Activated T-helper 17 cell treated with anti-CD3 and anti-CD28 coated beads, Interleukin-2, amount 50 U/mL, for 72 hours (primary cell): ENCODE data around the gene LRRC27. TPM values are rescaled to one million over a fixed set of nuclear protein-coding genes. Genes with fewer than 3 reads are reported as not detected.
"Not testable (repeated sequence)": the region's sequence is repeated elsewhere in the genome, so short reads cannot be mapped to it uniquely, and the experiment has no call there.

ENCODE experiments used
- ATAC-seq: fragments of 150-1000 bp; cut with Tn5 transposase; replicated peaks from 2 replicates; pipeline ENCODE4 v1.10.0; 2021; ENCODE audit warnings: mild to moderate bottlenecking, moderate library complexity
- H3K27ac Mint-ChIP-seq: one replicate; pipeline ENCODE4 v1.8.0; 2022; ENCODE audit warnings: mixed read lengths
- H3K27me3 Mint-ChIP-seq: one replicate; pipeline ENCODE4 v1.8.0; 2022; ENCODE audit warnings: mixed read lengths
- H3K36me3 Mint-ChIP-seq: one replicate; pipeline ENCODE4 v1.8.0; 2022; ENCODE audit warnings: low read depth, mild to moderate bottlenecking, mixed read lengths
- H3K4me1 Mint-ChIP-seq: one replicate; pipeline ENCODE4 v1.8.0; 2022; ENCODE audit warnings: mixed read lengths
- H3K4me3 Mint-ChIP-seq: one replicate; pipeline ENCODE4 v1.8.0; 2022; ENCODE audit warnings: mild to moderate bottlenecking, mixed read lengths
- H3K9me3 Mint-ChIP-seq: one replicate; pipeline ENCODE4 v1.8.0; 2022; ENCODE audit warnings: mixed read lengths
- total RNA-seq, 2 donors: library from RNA; stranded (reverse); gene quantifications; one replicate each; pipeline ENCODE4 v1.2.3, GENCODE V29; 2022

LRRC27 gene
- total RNA-seq, 2 donors from 2014 or later, result 4.5 to 6.3 TPM

DNA sequence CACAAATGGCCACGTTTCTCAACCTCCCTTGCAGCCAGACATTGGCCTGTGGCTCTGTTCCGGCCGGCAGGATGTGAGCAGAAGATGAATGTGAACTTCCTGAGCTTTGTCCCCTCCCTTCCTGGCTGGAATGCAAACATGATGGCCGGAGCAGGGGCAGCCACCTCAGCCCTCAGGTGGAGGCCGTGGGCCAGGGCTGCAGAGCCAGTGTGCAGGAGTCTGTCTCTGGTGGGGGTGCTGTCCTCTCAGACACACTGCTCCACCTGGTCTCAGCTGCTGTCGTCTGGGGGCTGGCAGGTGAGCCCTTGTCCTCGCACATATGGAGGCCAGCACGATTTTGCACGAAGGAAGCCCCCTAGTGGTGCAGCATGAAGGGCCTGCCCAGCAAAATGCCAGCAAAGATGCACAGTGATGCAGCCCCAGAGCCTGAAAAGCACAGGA is 39.7 kb downstream of the LRRC27 start:
- Mint-ChIP-seq H3K36me3 (peaks cover 6% of the 10 kb centered on the region), H3K9me3 (no peaks in the 10 kb centered on the region), H3K27me3 (no peaks in the 10 kb centered on the region), H3K4me3 (no peak overlapping the region), H3K4me1 (peaks cover 5% of the 10 kb centered on the region), H3K27ac (no peak overlapping the region)
- peak; percentile 16 for ATAC-seq

GRCh38 chr10:132372516-132373095 is 40.6 kb downstream of the LRRC27 start:
- peaks cover under 1% of the 10 kb centered on the region for H3K36me3 Mint-ChIP-seq
- no peaks in the 10 kb centered on the region for H3K9me3 Mint-ChIP-seq
- no peaks in the 10 kb centered on the region for H3K27me3 Mint-ChIP-seq
- H3K27ac Mint-ChIP-seq, result no peak overlapping the region
- peaks cover 5% of the 10 kb centered on the region for H3K4me1 Mint-ChIP-seq
- no peak overlapping the region for H3K4me3 Mint-ChIP-seq
- ATAC-seq, result no peak

DNA sequence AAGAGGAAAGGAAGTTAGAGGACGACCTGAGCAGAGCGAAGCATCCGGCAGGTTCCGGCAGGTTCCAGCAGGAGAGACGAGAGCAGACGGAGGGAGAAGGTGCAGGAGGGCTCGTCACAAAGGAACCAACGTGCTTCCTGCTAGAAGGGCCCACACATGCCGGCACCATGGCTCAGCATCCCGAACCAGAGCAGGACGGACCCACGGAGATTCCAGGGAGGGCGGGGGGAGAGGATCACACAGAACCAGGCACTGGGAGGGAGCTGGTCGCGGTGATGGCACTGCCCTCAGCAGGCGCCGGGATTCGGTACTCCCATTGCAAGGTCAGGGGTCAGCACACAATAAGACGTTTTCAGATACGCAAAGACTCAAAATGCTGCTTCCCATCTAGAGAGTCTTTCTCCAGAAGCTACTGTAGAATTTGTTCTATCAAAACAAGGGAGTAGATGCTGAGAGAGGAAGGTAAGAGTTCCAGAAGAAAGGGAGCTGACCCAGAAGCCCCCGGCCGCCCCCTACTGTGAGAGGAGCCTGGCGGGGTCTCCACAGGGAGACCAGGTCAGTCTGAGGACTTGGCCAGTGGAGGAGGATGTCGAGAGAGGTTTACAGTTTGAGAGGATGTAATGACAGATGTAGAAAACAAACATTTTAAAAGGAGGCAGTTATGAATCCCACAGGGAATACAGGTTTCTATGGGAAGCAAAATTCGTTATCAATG is 41.4 kb downstream of the LRRC27 start:
- H3K27ac Mint-ChIP-seq, result no peak overlapping the region

GRCh38 chr10:132374176-132374575 is 42.2 kb downstream of the LRRC27 start:
- Mint-ChIP-seq H3K27me3 (no peaks in the 10 kb centered on the region), H3K4me3 (no peak overlapping the region), H3K36me3 (no peaks in the 10 kb centered on the region), H3K9me3 (no peaks in the 10 kb centered on the region), H3K4me1 (peaks cover 5% of the 10 kb centered on the region), H3K27ac (no peak overlapping the region)
- ATAC-seq, result no peak

More for the DNA sequence above, 41.4 kb downstream of the LRRC27 start:
- Mint-ChIP-seq H3K27me3 (no peaks in the 10 kb centered on the region), H3K4me3 (no peak overlapping the region), H3K4me1 (peaks cover 5% of the 10 kb centered on the region), H3K9me3 (no peaks in the 10 kb centered on the region), H3K36me3 (no peaks in the 10 kb centered on the region)
- no peak for ATAC-seq

- Mint-ChIP-seq H3K4me3 (no peak overlapping the region), H3K9me3 (no peaks in the 10 kb centered on the region), H3K4me1 (peaks cover 5% of the 10 kb centered on the region), H3K36me3 (no peaks in the 10 kb centered on the region), H3K27me3 (no peaks in the 10 kb centered on the region), H3K27ac (no peak overlapping the region)
- ATAC-seq, result no peak
These were observed 42.6 kb downstream of the LRRC27 start for GRCh38 chr10:132374612-132375011.

DNA sequence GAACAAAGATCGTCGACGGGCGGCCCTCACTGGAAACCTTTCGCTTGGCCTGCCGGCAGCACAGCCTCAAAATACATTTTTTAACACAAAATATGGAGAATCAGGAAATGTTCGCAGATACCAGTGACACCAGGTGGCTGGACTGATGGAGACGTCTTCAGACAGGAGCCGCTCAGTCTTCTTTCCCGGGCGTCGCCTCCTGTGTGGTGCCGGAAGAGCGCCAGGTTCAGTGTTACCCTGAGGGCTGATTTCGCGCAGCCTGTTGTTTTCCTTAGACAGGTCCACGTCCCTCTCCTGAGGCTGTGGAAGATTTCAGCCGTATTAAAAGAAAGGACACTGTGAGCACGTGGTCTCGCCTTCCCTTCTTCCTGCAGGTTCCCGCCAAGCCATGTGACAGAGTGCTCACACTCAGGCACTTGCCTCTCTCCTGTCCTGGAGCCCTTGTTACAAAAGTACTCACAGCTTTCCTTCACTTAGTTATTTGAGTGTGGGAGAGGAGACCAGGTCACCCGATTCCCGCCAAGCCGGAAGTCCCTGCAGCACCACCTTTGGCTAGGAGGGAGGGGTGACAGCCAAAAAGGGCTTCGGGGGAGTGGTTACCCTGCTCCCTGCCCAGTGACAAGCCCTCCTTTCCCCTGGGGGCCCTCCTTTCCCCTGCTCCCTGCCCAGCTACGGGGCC is 43.3 kb downstream of the LRRC27 start:
- Mint-ChIP-seq H3K36me3 (no peaks in the 10 kb centered on the region), H3K4me1 (peaks cover 5% of the 10 kb centered on the region), H3K9me3 (no peaks in the 10 kb centered on the region), H3K4me3 (no peak overlapping the region), H3K27ac (no peak overlapping the region), H3K27me3 (no peaks in the 10 kb centered on the region)
- ATAC-seq, result no peak

DNA sequence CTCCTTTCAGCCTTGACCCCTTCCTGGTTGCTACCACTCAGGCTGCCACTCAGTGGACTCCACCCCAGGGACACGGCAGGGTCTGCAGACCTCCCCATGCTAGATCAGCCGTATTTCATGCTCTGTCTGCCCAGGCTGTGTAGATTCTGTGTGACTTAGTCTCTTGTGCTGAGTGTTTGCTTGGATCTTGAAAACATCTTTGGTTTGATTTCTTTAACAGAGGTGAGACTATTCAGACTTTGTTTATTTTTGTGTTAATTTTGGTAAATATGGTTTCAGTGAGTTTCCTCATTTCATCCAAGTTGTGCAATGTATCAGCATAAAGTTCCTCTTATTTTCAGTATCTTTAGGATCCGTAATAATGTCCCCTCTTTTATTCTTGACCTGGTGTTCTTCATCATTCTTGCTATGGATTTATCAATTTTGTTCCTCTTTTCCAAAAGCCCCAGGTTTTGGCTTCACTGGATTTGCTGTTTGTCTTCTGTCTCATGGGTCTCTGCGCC is 43.9 kb downstream of the LRRC27 start:
- Mint-ChIP-seq H3K9me3 (no peaks in the 10 kb centered on the region), H3K27ac (no peak overlapping the region), H3K4me3 (no peak overlapping the region), H3K36me3 (no peaks in the 10 kb centered on the region), H3K4me1 (peaks cover 5% of the 10 kb centered on the region), H3K27me3 (no peaks in the 10 kb centered on the region)
- no peak for ATAC-seq

DNA sequence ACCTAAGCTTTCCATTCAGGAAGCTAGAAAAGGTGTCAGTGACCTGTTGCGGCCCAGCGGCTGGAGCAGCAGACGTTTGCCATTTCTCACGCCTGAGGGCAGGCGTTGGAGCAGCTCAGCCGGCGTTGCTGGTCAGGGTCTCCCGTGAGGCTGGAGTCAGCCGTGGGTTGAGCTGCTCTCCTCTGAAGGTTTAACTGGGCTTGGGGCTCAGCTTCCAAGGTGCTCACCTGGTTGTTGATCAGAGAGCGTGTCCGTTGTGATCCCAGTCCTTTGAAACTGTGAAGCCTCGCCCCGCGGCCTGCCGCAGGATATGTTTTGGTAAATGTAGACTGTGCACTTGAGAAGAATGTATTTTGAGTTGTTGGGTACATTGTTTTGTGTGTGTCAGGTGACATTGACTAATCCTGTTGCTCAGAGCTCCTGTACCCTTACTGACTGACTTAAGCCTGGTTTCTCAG is 44.4 kb downstream of the LRRC27 start:
- H3K4me3 Mint-ChIP-seq, result no peak overlapping the region
- H3K9me3 Mint-ChIP-seq, result no peaks in the 10 kb centered on the region
- H3K4me1 Mint-ChIP-seq, result peaks cover 5% of the 10 kb centered on the region
- H3K36me3 Mint-ChIP-seq, result no peaks in the 10 kb centered on the region
- no peak overlapping the region for H3K27ac Mint-ChIP-seq
- no peaks in the 10 kb centered on the region for H3K27me3 Mint-ChIP-seq
- no peak for ATAC-seq

- H3K9me3 Mint-ChIP-seq, result no peaks in the 10 kb centered on the region
- H3K4me1 Mint-ChIP-seq, result no peaks in the 10 kb centered on the region
- no peaks in the 10 kb centered on the region for H3K36me3 Mint-ChIP-seq
- H3K27ac Mint-ChIP-seq, result no peak overlapping the region
- no peak overlapping the region for H3K4me3 Mint-ChIP-seq
- no peaks in the 10 kb centered on the region for H3K27me3 Mint-ChIP-seq
- no peak for ATAC-seq
These were observed 45.3 kb downstream of the LRRC27 start for GRCh38 chr10:132377326-132377725.

GRCh38 chr10:132379026-132379425 is 47.0 kb downstream of the LRRC27 start:
- ATAC-seq, H3K27me3 Mint-ChIP-seq, H3K36me3 Mint-ChIP-seq, H3K4me3 Mint-ChIP-seq, H3K9me3 Mint-ChIP-seq, H3K4me1 Mint-ChIP-seq, H3K27ac Mint-ChIP-seq: not testable (repeated sequence)

DNA sequence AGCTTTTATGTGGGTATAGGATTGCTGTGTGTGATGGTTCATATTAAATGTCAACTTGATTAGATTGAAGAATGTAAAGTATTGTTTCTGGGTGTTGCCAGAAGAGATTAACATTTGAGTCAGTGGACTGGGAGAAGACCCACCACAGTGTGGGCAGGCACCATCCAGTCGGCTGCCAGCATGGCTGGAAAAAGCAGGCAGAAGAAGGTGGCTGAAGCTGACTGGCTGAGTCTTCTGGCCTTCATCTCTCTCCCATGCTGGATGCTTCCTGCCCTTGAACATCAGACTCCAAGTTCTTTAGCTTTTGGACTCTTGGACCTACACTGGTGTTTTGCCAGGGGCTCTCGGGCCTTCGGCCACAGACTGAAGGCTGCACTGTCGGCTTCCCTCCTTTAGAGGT is 49.0 kb downstream of the LRRC27 start:
- H3K27me3 Mint-ChIP-seq, H3K27ac Mint-ChIP-seq, ATAC-seq, H3K36me3 Mint-ChIP-seq, H3K9me3 Mint-ChIP-seq, H3K4me1 Mint-ChIP-seq, H3K4me3 Mint-ChIP-seq: not testable (repeated sequence)

DNA sequence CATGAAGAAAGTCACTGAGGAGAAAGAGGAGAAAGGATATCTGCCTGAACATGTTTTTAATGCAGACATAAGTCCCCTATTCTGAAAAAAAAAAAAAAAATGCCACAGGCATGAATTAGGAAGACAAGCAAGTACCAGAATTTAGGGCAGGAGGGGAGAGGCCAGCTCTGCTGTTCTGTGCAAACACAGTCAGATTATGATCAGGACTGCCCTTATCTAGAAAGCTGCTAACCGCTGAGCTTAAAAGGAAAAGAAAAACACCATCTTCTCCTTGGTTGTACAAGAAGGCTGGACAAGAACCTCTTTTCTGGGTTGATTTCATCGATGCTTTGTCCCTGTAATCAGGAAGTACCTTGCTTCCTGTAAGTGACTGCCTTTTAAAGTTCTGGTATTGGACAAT is 49.7 kb downstream of the LRRC27 start:
- H3K4me3 Mint-ChIP-seq, result no peak overlapping the region
- H3K27me3 Mint-ChIP-seq, result no peaks in the 10 kb centered on the region
- peak overlapping the region; percentile 58 for H3K27ac Mint-ChIP-seq
- no peaks in the 10 kb centered on the region for H3K4me1 Mint-ChIP-seq
- H3K36me3 Mint-ChIP-seq, result no peaks in the 10 kb centered on the region
- no peaks in the 10 kb centered on the region for H3K9me3 Mint-ChIP-seq
- ATAC-seq, result no peak

GRCh38 chr10:132382231-132382922 is 50.4 kb downstream of the LRRC27 start:
- no peaks in the 10 kb centered on the region for H3K9me3 Mint-ChIP-seq
- H3K4me3 Mint-ChIP-seq, result no peak overlapping the region
- H3K4me1 Mint-ChIP-seq, result no peaks in the 10 kb centered on the region
- no peak for ATAC-seq
- peaks cover under 1% of the 10 kb centered on the region for H3K36me3 Mint-ChIP-seq
- no peak overlapping the region for H3K27ac Mint-ChIP-seq
- H3K27me3 Mint-ChIP-seq, result no peaks in the 10 kb centered on the region

GRCh38 chr10:132383101-132383500 is 51.1 kb downstream of the LRRC27 start:
- no peak overlapping the region for H3K4me3 Mint-ChIP-seq
- no peaks in the 10 kb centered on the region for H3K4me1 Mint-ChIP-seq
- H3K27ac Mint-ChIP-seq, result no peak overlapping the region
- H3K27me3 Mint-ChIP-seq, result no peaks in the 10 kb centered on the region
- no peaks in the 10 kb centered on the region for H3K9me3 Mint-ChIP-seq
- no peak for ATAC-seq
- H3K36me3 Mint-ChIP-seq, result peaks cover 7% of the 10 kb centered on the region
